GM23338 (cell line): ENCODE measurements around the gene CANT1. TPM values are rescaled to one million over a fixed set of nuclear protein-coding genes. Genes with fewer than 3 reads are reported as not detected.

Experiments
- ATAC-seq: fragments of 200-7000 bp; cut with Tn5 transposase; 3 replicates; pipeline ENCODE4 v1.9.1; 2020
- DNase-seq: peaks from one replicate; pipeline ENCODE4 v3.0.0-alpha.2; 2015; ENCODE audit warnings: low spot score
- H2AFZ ChIP-seq: fragments of 200-600 bp; sonication (generic); 2 replicates; pipeline ENCODE4 v1.8.0; 2016; ENCODE audit warnings: antibody characterized with exemption, mild to moderate bottlenecking, moderate library complexity
- H3F3A ChIP-seq: fragments of 200-600 bp; sonication (generic); replicated peaks from 2 replicates; pipeline ENCODE4 v1.8.0; 2017; ENCODE audit warnings: antibody characterized with exemption, mixed run types, low read depth
- H3K27ac ChIP-seq: fragments of 200-600 bp; sonication (generic); 2 replicates; pipeline ENCODE4 v1.6.1; 2016; ENCODE audit warnings: low read depth
- H3K27me3 ChIP-seq: fragments of 200-600 bp; sonication (generic); 2 replicates; pipeline ENCODE4 v1.8.0; 2016; ENCODE audit warnings: mild to moderate bottlenecking, mixed run types, moderate library complexity; ENCODE audit not compliant: insufficient read depth
- H3K36me3 ChIP-seq: fragments of 200-600 bp; sonication (generic); 2 replicates; pipeline ENCODE4 v1.8.0; 2016; ENCODE audit warnings: mild to moderate bottlenecking; ENCODE audit not compliant: insufficient read depth
- H3K4me1 ChIP-seq: fragments of 200-600 bp; sonication (generic); 2 replicates; pipeline ENCODE4 v1.8.0; 2016; ENCODE audit warnings: mild to moderate bottlenecking, moderate library complexity; ENCODE audit not compliant: insufficient read depth
- H3K4me2 ChIP-seq: fragments of 200-600 bp; sonication (generic); 2 replicates; pipeline ENCODE4 v1.7.1; 2017; ENCODE audit warnings: mixed run types
- H3K4me3 ChIP-seq: fragments of 200-600 bp; sonication (generic); 2 replicates; pipeline ENCODE4 v1.6.1; 2016; ENCODE audit warnings: mixed run types
- H3K79me2 ChIP-seq: fragments of 200-600 bp; sonication (generic); replicated peaks from 2 replicates; pipeline ENCODE4 v1.8.0; 2017; ENCODE audit warnings: mild to moderate bottlenecking; ENCODE audit not compliant: insufficient read depth
- H3K9me2 ChIP-seq: fragments of 200-600 bp; sonication (generic); 2 replicates; pipeline ENCODE4 v1.8.0; 2017; ENCODE audit not compliant: insufficient read depth
- H4K20me1 ChIP-seq: fragments of 200-600 bp; sonication (generic); replicated peaks from 2 replicates; pipeline ENCODE4 v1.8.0; 2017; ENCODE audit warnings: mild to moderate bottlenecking; ENCODE audit not compliant: insufficient read depth
- H3K27ac Mint-ChIP-seq: 2 replicates; pipeline ENCODE4 v1.8.0; 2020; ENCODE audit warnings: inconsistent platforms, mild to moderate bottlenecking, moderate library complexity, mixed read lengths
- H3K27me3 Mint-ChIP-seq: 3 replicates; pipeline ENCODE4 v1.8.0; 2022; ENCODE audit warnings: low read depth, mild to moderate bottlenecking, moderate library complexity, mixed read lengths, inconsistent platforms; ENCODE audit not compliant: insufficient read depth, poor library complexity
- H3K36me3 Mint-ChIP-seq: 3 replicates; pipeline ENCODE4 v1.8.0; 2021; ENCODE audit warnings: low read depth, mild to moderate bottlenecking, inconsistent platforms, moderate library complexity, mixed read lengths
- H3K4me1 Mint-ChIP-seq: 3 replicates; pipeline ENCODE4 v1.8.0; 2020; ENCODE audit warnings: mild to moderate bottlenecking, inconsistent platforms, mixed read lengths
- H3K4me3 Mint-ChIP-seq: 3 replicates; pipeline ENCODE4 v1.8.0; 2021; ENCODE audit warnings: moderate library complexity, mild to moderate bottlenecking, inconsistent platforms, mixed read lengths
- H3K9me3 Mint-ChIP-seq: 3 replicates; pipeline ENCODE4 v1.8.0; 2020; ENCODE audit warnings: moderate library complexity, mild to moderate bottlenecking, inconsistent platforms, mixed read lengths
- ETS1 ChIP-seq: IDR thresholded peaks from 2 replicates; pipeline ENCODE4 v1.6.1; 2016; ENCODE audit warnings: antibody characterized with exemption
- EZH2phosphoT487 ChIP-seq: fragments of 200-600 bp; sonication (generic); IDR thresholded peaks from one replicate; pipeline ENCODE4 v1.8.1; 2018; ENCODE audit warnings: antibody characterized with exemption; ENCODE audit not compliant: unreplicated experiment
- NANOG ChIP-seq: IDR thresholded peaks from 2 replicates; pipeline ENCODE4 v1.6.1; 2016; ENCODE audit warnings: antibody characterized with exemption, borderline replicate concordance
- POLR2AphosphoS5 ChIP-seq: IDR thresholded peaks from 2 replicates; pipeline ENCODE4 v1.6.1; 2016; ENCODE audit warnings: antibody characterized with exemption, low read depth
- STAT1 ChIP-seq: IDR thresholded peaks from one replicate; pipeline ENCODE4 v1.6.1; 2016; ENCODE audit warnings: antibody characterized with exemption; ENCODE audit not compliant: unreplicated experiment
- ZNF114 ChIP-seq: fragments of 250-450 bp; sonication (Bioruptor Pico); IDR thresholded peaks from 2 replicates; pipeline ENCODE4 v1.5.0; 2020; ENCODE audit warnings: mild to moderate bottlenecking, moderate library complexity
- ZNF331 ChIP-seq: fragments of 250-450 bp; sonication (Bioruptor Pico); IDR thresholded peaks from 2 replicates; pipeline ENCODE4 v1.5.0; 2020; ENCODE audit warnings: low read depth, mild to moderate bottlenecking, moderate library complexity
- polyA plus RNA-seq: library from polyadenylated mRNA; unstranded; fragments of >200 nt; fragmentation: Nextera tagmentation; extraction: Ambion mirVana; gene quantifications from 2 replicates; pipeline ENCODE4 v1.2.1, GENCODE V29; 2016
- total RNA-seq: library from RNA; depleted of rRNA; stranded (reverse); fragments of >200 nt; shearing (Covaris generic); gene quantifications from 2 replicates; pipeline ENCODE4 v1.2.3, GENCODE V29; 2014
- TF ChIP-seq, protein P1 (sequence below), 2 experiments: fragments of 200-600 bp in 1 of 2; sonication (generic) in 1 of 2; conservative IDR thresholded peaks; 2 replicates each; pipeline versions ENCODE4 v1.5.1 to v1.6.1; 2016 to 2017; ENCODE audit warnings: antibody characterized with exemption in 2 of 2, low read depth in 2 of 2, mild to moderate bottlenecking in 2 of 2, moderate library complexity in 1 of 2
- TF ChIP-seq, protein P2 (sequence below): IDR thresholded peaks from one replicate; pipeline ENCODE4 v1.6.1; 2018; ENCODE audit warnings: antibody characterized with exemption; ENCODE audit not compliant: unreplicated experiment

CANT1 gene
- total and polyA plus RNA-seq, 2 experiments from 2014 or later = 5.9 to 38.8 TPM

GRCh38 chr17:79053251-79053925 is 43.8 kb upstream of the CANT1 start (continued):
- TF ChIP-seq EZH2phosphoT487 (no peak), ZNF114 (CRISPR knock-in tag) (no peak), NANOG (no peak)
- TF ChIP-seq, protein P1, sequence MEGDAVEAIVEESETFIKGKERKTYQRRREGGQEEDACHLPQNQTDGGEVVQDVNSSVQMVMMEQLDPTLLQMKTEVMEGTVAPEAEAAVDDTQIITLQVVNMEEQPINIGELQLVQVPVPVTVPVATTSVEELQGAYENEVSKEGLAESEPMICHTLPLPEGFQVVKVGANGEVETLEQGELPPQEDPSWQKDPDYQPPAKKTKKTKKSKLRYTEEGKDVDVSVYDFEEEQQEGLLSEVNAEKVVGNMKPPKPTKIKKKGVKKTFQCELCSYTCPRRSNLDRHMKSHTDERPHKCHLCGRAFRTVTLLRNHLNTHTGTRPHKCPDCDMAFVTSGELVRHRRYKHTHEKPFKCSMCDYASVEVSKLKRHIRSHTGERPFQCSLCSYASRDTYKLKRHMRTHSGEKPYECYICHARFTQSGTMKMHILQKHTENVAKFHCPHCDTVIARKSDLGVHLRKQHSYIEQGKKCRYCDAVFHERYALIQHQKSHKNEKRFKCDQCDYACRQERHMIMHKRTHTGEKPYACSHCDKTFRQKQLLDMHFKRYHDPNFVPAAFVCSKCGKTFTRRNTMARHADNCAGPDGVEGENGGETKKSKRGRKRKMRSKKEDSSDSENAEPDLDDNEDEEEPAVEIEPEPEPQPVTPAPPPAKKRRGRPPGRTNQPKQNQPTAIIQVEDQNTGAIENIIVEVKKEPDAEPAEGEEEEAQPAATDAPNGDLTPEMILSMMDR (conservative IDR thresholded peaks at IDR 0.05; ENCODE audit: low read depth in 2 of 2) = no peak

DNA sequence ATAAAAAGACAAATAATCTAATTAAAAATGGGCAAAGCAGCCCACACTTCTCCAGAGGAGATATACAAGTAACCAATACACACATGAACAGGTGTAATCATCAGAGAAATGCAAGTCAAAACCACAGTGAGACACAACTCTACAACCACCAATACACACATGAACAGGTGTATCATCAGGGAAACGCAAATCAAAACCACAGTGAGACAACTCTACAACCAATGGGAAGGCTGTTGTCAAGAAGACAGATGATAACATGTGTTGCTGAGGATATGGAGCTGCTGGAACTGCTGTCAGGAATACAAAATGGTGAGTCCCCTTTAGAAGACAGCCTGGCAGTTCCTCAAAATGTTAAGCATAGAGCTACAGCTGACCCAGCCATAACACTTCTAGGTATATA is 42.6 kb upstream of the CANT1 start:
- Histone ChIP-seq H4K20me1 (no peaks in the 10 kb centered on the region), H3K4me2 (no peak overlapping the region), H3K79me2 (no peaks in the 10 kb centered on the region), H3K36me3 (no peaks in the 10 kb centered on the region), H3K27me3 (no peaks in the 10 kb centered on the region), H3K4me1 (no peaks in the 10 kb centered on the region), H3K27ac (no peak overlapping the region), H3K9me2 (no peaks in the 10 kb centered on the region), H2AFZ (no peak overlapping the region), H3F3A (no peaks in the 10 kb centered on the region), H3K4me3 (no peak overlapping the region)
- Mint-ChIP-seq H3K27me3 (peaks cover 15% of the 10 kb centered on the region), H3K4me3 (no peak overlapping the region), H3K36me3 (no peaks in the 10 kb centered on the region; the same call in 2 of the 3 replicates), H3K27ac (no peak overlapping the region), H3K4me1 (no peaks in the 10 kb centered on the region), H3K9me3 (peaks cover 27% of the 10 kb centered on the region)
- DNase-seq (no peak), ATAC-seq (no peak)
- TF ChIP-seq, protein P1 (conservative IDR thresholded peaks at IDR 0.05; ENCODE audit: low read depth in 2 of 2) = no peak
- TF ChIP-seq STAT1 (no peak), POLR2AphosphoS5 (no peak), ETS1 (no peak), NANOG (no peak), ZNF331 (CRISPR knock-in tag) (no peak)
- TF ChIP-seq, protein P2, sequence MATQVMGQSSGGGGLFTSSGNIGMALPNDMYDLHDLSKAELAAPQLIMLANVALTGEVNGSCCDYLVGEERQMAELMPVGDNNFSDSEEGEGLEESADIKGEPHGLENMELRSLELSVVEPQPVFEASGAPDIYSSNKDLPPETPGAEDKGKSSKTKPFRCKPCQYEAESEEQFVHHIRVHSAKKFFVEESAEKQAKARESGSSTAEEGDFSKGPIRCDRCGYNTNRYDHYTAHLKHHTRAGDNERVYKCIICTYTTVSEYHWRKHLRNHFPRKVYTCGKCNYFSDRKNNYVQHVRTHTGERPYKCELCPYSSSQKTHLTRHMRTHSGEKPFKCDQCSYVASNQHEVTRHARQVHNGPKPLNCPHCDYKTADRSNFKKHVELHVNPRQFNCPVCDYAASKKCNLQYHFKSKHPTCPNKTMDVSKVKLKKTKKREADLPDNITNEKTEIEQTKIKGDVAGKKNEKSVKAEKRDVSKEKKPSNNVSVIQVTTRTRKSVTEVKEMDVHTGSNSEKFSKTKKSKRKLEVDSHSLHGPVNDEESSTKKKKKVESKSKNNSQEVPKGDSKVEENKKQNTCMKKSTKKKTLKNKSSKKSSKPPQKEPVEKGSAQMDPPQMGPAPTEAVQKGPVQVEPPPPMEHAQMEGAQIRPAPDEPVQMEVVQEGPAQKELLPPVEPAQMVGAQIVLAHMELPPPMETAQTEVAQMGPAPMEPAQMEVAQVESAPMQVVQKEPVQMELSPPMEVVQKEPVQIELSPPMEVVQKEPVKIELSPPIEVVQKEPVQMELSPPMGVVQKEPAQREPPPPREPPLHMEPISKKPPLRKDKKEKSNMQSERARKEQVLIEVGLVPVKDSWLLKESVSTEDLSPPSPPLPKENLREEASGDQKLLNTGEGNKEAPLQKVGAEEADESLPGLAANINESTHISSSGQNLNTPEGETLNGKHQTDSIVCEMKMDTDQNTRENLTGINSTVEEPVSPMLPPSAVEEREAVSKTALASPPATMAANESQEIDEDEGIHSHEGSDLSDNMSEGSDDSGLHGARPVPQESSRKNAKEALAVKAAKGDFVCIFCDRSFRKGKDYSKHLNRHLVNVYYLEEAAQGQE = no peak
